ENCODE results near the gene CHIA.

GRCh38 chr1:111323231-111323630 is 32.6 kb downstream of the CHIA start:
- TF ChIP-seq POLR2A (IDR thresholded peaks at IDR 0.05; ENCODE audit: low read depth, low read length) (no peak), CTCF (IDR thresholded peaks at IDR 0.05; ENCODE audit: extremely low read depth in 1 of 2, insufficient read depth in 1 of 2, low read depth in 1 of 2, low read length in 2 of 2) (no peak)
